IMR-90 (cell line): ENCODE results near the gene EXOC2. TPM values are rescaled to one million over a fixed set of nuclear protein-coding genes. Genes with fewer than 3 reads are reported as not detected.
A peak's percentile ranks its signal among the peaks of the same experiment; 100 is the strongest.

Source experiments
- ATAC-seq: fragments of 200-7000 bp; cut with Tn5 transposase; 2 replicates; pipeline ENCODE4 v1.9.1; 2020; ENCODE audit warnings: low read depth, mild to moderate bottlenecking, moderate library complexity
- BruUV-seq: library from RNA; stranded (reverse); fragments of 400-500 nt; replicated peaks from 2 replicates; lab custom pipeline; 2021; lab: Mats Ljungman, UMichigan
- CTCF ChIA-PET: fragments of 300-600 bp; formaldehyde crosslinking; extraction: SDS; loops from one replicate; lab custom pipeline; 2021; ENCODE audit warnings: antibody characterized with exemption; lab: Yijun Ruan, JAX
- POLR2A ChIA-PET: fragments of 300-600 bp; sonication (Branson Sonifier 250); formaldehyde crosslinking; loops from one replicate; lab custom pipeline; 2022; ENCODE audit warnings: antibody characterized with exemption; ENCODE audit not compliant: unreplicated experiment; lab: Charles Lee
- DNase-seq: peaks from one replicate; pipeline ENCODE4 v3.0.0; 2013
- H2AFZ ChIP-seq: replicated peaks from 2 replicates; pipeline ENCODE3; 2013; ENCODE audit warnings: low read length, mild to moderate bottlenecking; ENCODE audit not compliant: poor library complexity
- H2AK5ac ChIP-seq: 2 replicates; pipeline ENCODE4 v1.6.1; 2013; ENCODE audit warnings: low read depth, low read length, inconsistent platforms
- H2AK9ac ChIP-seq: replicated peaks from 2 replicates; pipeline ENCODE3; 2013; ENCODE audit warnings: mild to moderate bottlenecking, low read depth, low read length, moderate library complexity; ENCODE audit not compliant: poor library complexity
- H2BK120ac ChIP-seq: 2 replicates; pipeline ENCODE4 v1.6.1; 2013; ENCODE audit warnings: low read depth, low read length, inconsistent platforms
- H2BK15ac ChIP-seq: 3 replicates; pipeline ENCODE4 v1.6.1; 2013; ENCODE audit warnings: low read depth, low read length, inconsistent platforms
- H2BK20ac ChIP-seq: 2 replicates; pipeline ENCODE4 v1.6.1; 2013; ENCODE audit warnings: low read depth, mild to moderate bottlenecking, inconsistent platforms, low read length, moderate library complexity
- H2BK5ac ChIP-seq: 2 replicates; pipeline ENCODE4 v1.6.1; 2013; ENCODE audit warnings: mild to moderate bottlenecking, low read depth, low read length, inconsistent platforms; ENCODE audit not compliant: poor library complexity, severe bottlenecking
- H3K14ac ChIP-seq: replicated peaks from 2 replicates; pipeline ENCODE4 v1.6.1; 2013; ENCODE audit warnings: low read depth, low read length, inconsistent platforms
- H3K18ac ChIP-seq: 2 replicates; pipeline ENCODE4 v1.6.1; 2013; ENCODE audit warnings: low read depth, low read length, control low read depth
- H3K23ac ChIP-seq: 2 replicates; pipeline ENCODE4 v1.6.1; 2013; ENCODE audit warnings: low read depth, low read length, inconsistent platforms
- H3K27ac ChIP-seq: 2 replicates; pipeline ENCODE4 v1.5.1; 2013; ENCODE audit warnings: mild to moderate bottlenecking, control low read depth, low read length; ENCODE audit not compliant: insufficient read depth
- H3K27me3 ChIP-seq: 2 replicates; pipeline ENCODE4 v1.6.1; 2013; ENCODE audit warnings: low read length; ENCODE audit not compliant: control insufficient read depth, insufficient read depth
- H3K36me3 ChIP-seq: 2 replicates; pipeline ENCODE4 v1.6.1; 2013; ENCODE audit warnings: low read length, mixed read lengths; ENCODE audit not compliant: control insufficient read depth, insufficient read depth
- H3K4ac ChIP-seq: 2 replicates; pipeline ENCODE4 v1.6.1; 2013; ENCODE audit warnings: low read depth, low read length, inconsistent platforms
- H3K4me1 ChIP-seq: 2 replicates; pipeline ENCODE4 v1.6.1; 2013; ENCODE audit warnings: low read length, mixed read lengths; ENCODE audit not compliant: control insufficient read depth, insufficient read depth
- H3K4me2 ChIP-seq: 2 replicates; pipeline ENCODE4 v1.6.1; 2013; ENCODE audit warnings: low read depth, mild to moderate bottlenecking, control low read depth, low read length, moderate library complexity
- H3K4me3 ChIP-seq: 2 replicates; pipeline ENCODE4 v1.5.1; 2013; ENCODE audit warnings: low read depth, mild to moderate bottlenecking, control low read depth, low read length, moderate library complexity; ENCODE audit not compliant: insufficient read depth
- H3K56ac ChIP-seq: 2 replicates; pipeline ENCODE4 v1.6.1; 2013; ENCODE audit warnings: low read length, inconsistent platforms; ENCODE audit not compliant: insufficient read depth; ENCODE audit errors: extremely low read depth
- H3K79me1 ChIP-seq, 2 experiments: 2 replicates each; pipeline ENCODE4 v1.6.1; 2013; ENCODE audit warnings: low read length in 2 of 2, inconsistent platforms in 1 of 2, low read depth in 1 of 2
- H3K9ac ChIP-seq: 2 replicates; pipeline ENCODE4 v1.6.1; 2013; ENCODE audit warnings: low read depth, low read length, control low read depth
- H3K9me1 ChIP-seq: 2 replicates; pipeline ENCODE4 v1.6.1; 2013; ENCODE audit warnings: low read length, inconsistent platforms; ENCODE audit not compliant: insufficient read depth
- H3K9me3 ChIP-seq: 2 replicates; pipeline ENCODE4 v1.6.1; 2013; ENCODE audit warnings: low read length; ENCODE audit not compliant: control insufficient read depth, insufficient read depth
- H4K20me1 ChIP-seq: 2 replicates; pipeline ENCODE4 v1.6.1; 2013; ENCODE audit warnings: low read length, inconsistent platforms; ENCODE audit not compliant: insufficient read depth
- H4K5ac ChIP-seq: 2 replicates; pipeline ENCODE4 v1.6.1; 2013; ENCODE audit warnings: mild to moderate bottlenecking, low read depth, low read length, control low read depth
- H4K8ac ChIP-seq, 2 experiments: 2 replicates each; pipeline ENCODE4 v1.6.1; 2013; ENCODE audit warnings: low read depth in 2 of 2, low read length in 2 of 2, control low read depth in 1 of 2, inconsistent platforms in 1 of 2
- H4K91ac ChIP-seq: 2 replicates; pipeline ENCODE4 v1.6.1; 2013; ENCODE audit warnings: low read depth, low read length, inconsistent platforms; ENCODE audit not compliant: insufficient read depth
- BHLHE40 ChIP-seq: fragments of 150-350 bp; IDR thresholded peaks from 2 replicates; pipeline ENCODE4 v1.6.1; 2016; ENCODE audit warnings: mild to moderate bottlenecking, low read depth, low read length
- CEBPB ChIP-seq: IDR thresholded peaks from 2 replicates; pipeline ENCODE4 v1.6.1; 2012; ENCODE audit warnings: low read depth, low read length, improper control_type of control experiment
- CHD1 ChIP-seq: IDR thresholded peaks from 2 replicates; pipeline ENCODE4 v1.6.1; 2012; ENCODE audit warnings: low read depth, low read length, improper control_type of control experiment
- CTCF ChIP-seq: conservative IDR thresholded peaks from 2 replicates; pipeline ENCODE4 v1.5.1; 2012; ENCODE audit warnings: mild to moderate bottlenecking, low read depth, low read length, improper control_type of control experiment
- MAFK ChIP-seq: IDR thresholded peaks from 2 replicates; pipeline ENCODE4 v1.6.1; 2012; ENCODE audit warnings: low read depth, low read length, improper control_type of control experiment
- MXI1 ChIP-seq: IDR thresholded peaks from 2 replicates; pipeline ENCODE4 v1.6.1; 2012; ENCODE audit warnings: low read depth, mild to moderate bottlenecking, low read length, moderate library complexity, borderline replicate concordance
- RAD21 ChIP-seq: IDR thresholded peaks from 2 replicates; pipeline ENCODE4 v1.6.1; 2012; ENCODE audit warnings: low read length, improper control_type of control experiment
- RCOR1 ChIP-seq: IDR thresholded peaks from 2 replicates; pipeline ENCODE4 v1.6.1; 2012; ENCODE audit warnings: mild to moderate bottlenecking, low read length, improper control_type of control experiment; ENCODE audit not compliant: insufficient replicate concordance
- WGBS, 2 experiments: methylation state at CpG; one replicate each; pipeline versions ENCODE4 v1.1.5 to v1.1.7; 2013; ENCODE audit warnings: missing lambda C conversion rate in 2 of 2; ENCODE audit not compliant: insufficient read length in 1 of 2; ENCODE audit errors: extremely low coverage in 2 of 2; 5-methylcytosine and 5-hydroxymethylcytosine counted together
- dilution Hi-C: fragments of 300-500 bp; cut with HindIII; formaldehyde crosslinking; loops from one replicate; pipeline ENCODE4 v1.14.3; 2018; ENCODE audit warnings: low sequenced_read_pairs; ENCODE audit not compliant: unreplicated experiment
- in situ Hi-C: fragments of 300-500 bp; cut with MboI; formaldehyde crosslinking; loops from 3 replicates; pipeline ENCODE4 v1.14.3; 2019; ENCODE audit warnings: low sequenced_read_pairs, inconsistent platforms, mixed read lengths
- intact Hi-C: fragments of 100-400 bp; cut with micrococcal nuclease; formaldehyde crosslinking; loops from 2 replicates; pipeline ENCODE4 v1.10.0; 2022
- polyA plus RNA-seq, 3 experiments: library from polyadenylated mRNA; depleted of rRNA; stranded (reverse); fragments of >200 nt; gene quantifications; 2 replicates each; pipeline ENCODE4 v1.2.3, GENCODE V29; 2012; ENCODE audit warnings: low replicate concordance in 1 of 3
- total RNA-seq: library from RNA; depleted of rRNA; stranded (reverse); fragments of >200 nt; gene quantifications from 2 replicates; pipeline ENCODE4 v1.2.3, GENCODE V29; 2012

Gene EXOC2
- total and polyA plus RNA-seq, 2 of the 4 experiments (the other 2 are of a cell fraction) = 13.1 to 37.3 TPM

GRCh38 chr6:518218-518617, 174.7 kb downstream of the EXOC2 start:
- in situ Hi-C loops (no loop called here), intact Hi-C loops (no loop called here), dilution Hi-C loops (no loop called here)
- Histone ChIP-seq H3K27ac (no peak overlapping the region), H2AK9ac (no peak overlapping the region), H3K4me3 (no peak overlapping the region), H2AFZ (no peak overlapping the region), H3K56ac (no peak overlapping the region), H3K9ac (no peak overlapping the region), H3K4me2 (no peak overlapping the region), H3K23ac (no peak overlapping the region), H3K4me1 (no peaks in the 10 kb centered on the region; the same call in 1 of the 2 replicates), H2BK20ac (no peak overlapping the region), H3K4ac (no peak overlapping the region), H2BK15ac (no peak overlapping the region), H2AK5ac (no peak overlapping the region), H3K14ac (no peak overlapping the region), H3K27me3 (no peaks in the 10 kb centered on the region), H3K79me1 (peaks cover 0 to 18% of the 10 kb centered on the region in 2 experiments; a peak in 1 of 4 replicates), H3K9me3 (peaks cover 2% of the 10 kb centered on the region; the same call in 1 of the 2 replicates), H4K5ac (no peak overlapping the region), H4K91ac (no peak overlapping the region), H2BK5ac (no peak overlapping the region), H2BK120ac (no peak overlapping the region), H3K36me3 (peaks cover 19% of the 10 kb centered on the region), H3K9me1 (no peaks in the 10 kb centered on the region), H4K8ac (no peak overlapping the region), H3K18ac (no peak overlapping the region), H4K20me1 (no peaks in the 10 kb centered on the region; the same call in 1 of the 2 replicates)
- DNase-seq (peak; percentile 21), ATAC-seq (peak; percentile 68)
- BruUV-seq = no TSS peak
- WGBS, 2 experiments = no CpG with 5 or more reads among the region's 4 CpGs
- CTCF ChIA-PET = no interaction called here
- TF ChIP-seq CTCF (no peak), CHD1 (no peak), BHLHE40 (no peak), RAD21 (no peak), RCOR1 (no peak), MAFK (no peak), CEBPB (no peak), MXI1 (no peak)
- POLR2A ChIA-PET = no interaction called here
